Neural cell (in vitro differentiated cells): Measurements from ENCODE around the gene CYTH3.

ENCODE experiments used
- EP300 ChIP-seq: fragments of 450-650 bp; conservative IDR thresholded peaks from 2 replicates; pipeline ENCODE4 v1.6.1; 2014; ENCODE audit warnings: antibody characterized with exemption, mild to moderate bottlenecking, moderate library complexity; ENCODE audit not compliant: poor library complexity, severe bottlenecking
- EZH2 ChIP-seq: fragments of 200-600, 300-800 bp; shearing (Covaris generic), sonication (generic); IDR thresholded peaks from 2 replicates; pipeline ENCODE4 v1.6.1; 2014; ENCODE audit warnings: antibody characterized with exemption, low read length, borderline replicate concordance, mild to moderate bottlenecking; ENCODE audit not compliant: insufficient read depth, poor library complexity, severe bottlenecking
- POLR2AphosphoS5 ChIP-seq: IDR thresholded peaks from 2 replicates; pipeline ENCODE4 v1.6.1; 2012
- RAD21 ChIP-seq: fragments of 450-650 bp; conservative IDR thresholded peaks from 2 replicates; pipeline ENCODE4 v1.6.1; 2014; ENCODE audit warnings: antibody characterized with exemption, mild to moderate bottlenecking, moderate library complexity
- TAF1 ChIP-seq: IDR thresholded peaks from 2 replicates; pipeline ENCODE4 v1.6.1; 2012; ENCODE audit warnings: low read depth
- TF ChIP-seq, protein P1 (sequence below): fragments of 450-650 bp; IDR thresholded peaks from 2 replicates; pipeline ENCODE4 v1.5.1; 2014; ENCODE audit warnings: antibody characterized with exemption, mild to moderate bottlenecking, moderate library complexity; ENCODE audit not compliant: poor library complexity, severe bottlenecking
- TF ChIP-seq, protein P2 (sequence below): IDR thresholded peaks from 2 replicates; pipeline ENCODE4 v1.6.1; 2012; ENCODE audit warnings: borderline replicate concordance

DNA sequence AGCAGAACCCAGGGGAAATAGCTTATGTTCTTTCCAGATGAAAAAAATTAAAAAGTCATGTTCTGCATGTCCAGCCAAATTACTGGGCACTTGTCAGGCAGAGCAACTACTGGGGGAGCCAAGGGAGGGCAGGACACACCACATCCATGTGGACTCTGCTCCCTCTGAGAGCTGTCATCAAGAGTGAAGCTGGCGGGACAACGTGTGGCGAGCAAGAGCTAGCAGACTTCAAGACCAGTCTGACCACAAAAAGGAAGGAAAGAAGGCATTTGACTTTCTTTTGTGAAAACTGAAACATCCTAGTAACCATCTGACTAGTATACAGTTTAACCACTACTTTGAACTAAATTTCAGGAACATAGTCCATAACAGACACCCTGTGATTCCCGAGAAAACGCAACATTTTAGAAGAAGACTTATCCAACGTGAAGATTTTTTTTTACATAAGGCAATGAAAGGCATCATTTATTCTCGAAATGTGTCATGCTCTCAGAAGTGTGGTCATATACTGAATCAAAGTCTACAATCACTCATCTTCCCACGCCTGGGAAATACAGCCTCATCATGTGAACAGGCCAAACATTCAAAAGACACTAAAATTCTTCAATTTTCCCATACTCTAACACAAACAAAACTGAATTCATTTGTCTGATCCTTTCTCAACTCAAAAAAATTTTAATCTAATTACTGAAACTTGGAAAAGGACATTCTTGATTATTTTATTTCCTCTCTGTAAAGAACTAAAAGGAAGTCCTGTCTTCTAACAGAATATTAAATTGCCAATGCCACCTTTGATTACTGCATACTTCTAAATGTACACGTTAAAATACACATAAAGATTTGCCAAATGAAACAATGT is 15.5 kb downstream of the CYTH3 start:
- TF ChIP-seq, protein P1, sequence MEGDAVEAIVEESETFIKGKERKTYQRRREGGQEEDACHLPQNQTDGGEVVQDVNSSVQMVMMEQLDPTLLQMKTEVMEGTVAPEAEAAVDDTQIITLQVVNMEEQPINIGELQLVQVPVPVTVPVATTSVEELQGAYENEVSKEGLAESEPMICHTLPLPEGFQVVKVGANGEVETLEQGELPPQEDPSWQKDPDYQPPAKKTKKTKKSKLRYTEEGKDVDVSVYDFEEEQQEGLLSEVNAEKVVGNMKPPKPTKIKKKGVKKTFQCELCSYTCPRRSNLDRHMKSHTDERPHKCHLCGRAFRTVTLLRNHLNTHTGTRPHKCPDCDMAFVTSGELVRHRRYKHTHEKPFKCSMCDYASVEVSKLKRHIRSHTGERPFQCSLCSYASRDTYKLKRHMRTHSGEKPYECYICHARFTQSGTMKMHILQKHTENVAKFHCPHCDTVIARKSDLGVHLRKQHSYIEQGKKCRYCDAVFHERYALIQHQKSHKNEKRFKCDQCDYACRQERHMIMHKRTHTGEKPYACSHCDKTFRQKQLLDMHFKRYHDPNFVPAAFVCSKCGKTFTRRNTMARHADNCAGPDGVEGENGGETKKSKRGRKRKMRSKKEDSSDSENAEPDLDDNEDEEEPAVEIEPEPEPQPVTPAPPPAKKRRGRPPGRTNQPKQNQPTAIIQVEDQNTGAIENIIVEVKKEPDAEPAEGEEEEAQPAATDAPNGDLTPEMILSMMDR: no peak
- TF ChIP-seq POLR2AphosphoS5: no peak
- no peak for TF ChIP-seq EP300
- TF ChIP-seq EZH2: no peak
- TF ChIP-seq, protein P2, sequence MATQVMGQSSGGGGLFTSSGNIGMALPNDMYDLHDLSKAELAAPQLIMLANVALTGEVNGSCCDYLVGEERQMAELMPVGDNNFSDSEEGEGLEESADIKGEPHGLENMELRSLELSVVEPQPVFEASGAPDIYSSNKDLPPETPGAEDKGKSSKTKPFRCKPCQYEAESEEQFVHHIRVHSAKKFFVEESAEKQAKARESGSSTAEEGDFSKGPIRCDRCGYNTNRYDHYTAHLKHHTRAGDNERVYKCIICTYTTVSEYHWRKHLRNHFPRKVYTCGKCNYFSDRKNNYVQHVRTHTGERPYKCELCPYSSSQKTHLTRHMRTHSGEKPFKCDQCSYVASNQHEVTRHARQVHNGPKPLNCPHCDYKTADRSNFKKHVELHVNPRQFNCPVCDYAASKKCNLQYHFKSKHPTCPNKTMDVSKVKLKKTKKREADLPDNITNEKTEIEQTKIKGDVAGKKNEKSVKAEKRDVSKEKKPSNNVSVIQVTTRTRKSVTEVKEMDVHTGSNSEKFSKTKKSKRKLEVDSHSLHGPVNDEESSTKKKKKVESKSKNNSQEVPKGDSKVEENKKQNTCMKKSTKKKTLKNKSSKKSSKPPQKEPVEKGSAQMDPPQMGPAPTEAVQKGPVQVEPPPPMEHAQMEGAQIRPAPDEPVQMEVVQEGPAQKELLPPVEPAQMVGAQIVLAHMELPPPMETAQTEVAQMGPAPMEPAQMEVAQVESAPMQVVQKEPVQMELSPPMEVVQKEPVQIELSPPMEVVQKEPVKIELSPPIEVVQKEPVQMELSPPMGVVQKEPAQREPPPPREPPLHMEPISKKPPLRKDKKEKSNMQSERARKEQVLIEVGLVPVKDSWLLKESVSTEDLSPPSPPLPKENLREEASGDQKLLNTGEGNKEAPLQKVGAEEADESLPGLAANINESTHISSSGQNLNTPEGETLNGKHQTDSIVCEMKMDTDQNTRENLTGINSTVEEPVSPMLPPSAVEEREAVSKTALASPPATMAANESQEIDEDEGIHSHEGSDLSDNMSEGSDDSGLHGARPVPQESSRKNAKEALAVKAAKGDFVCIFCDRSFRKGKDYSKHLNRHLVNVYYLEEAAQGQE: no peak
- TF ChIP-seq RAD21: no peak
- no peak for TF ChIP-seq TAF1
